Activated T-cell treated with anti-CD3 and anti-CD28 coated beads for 4 hours (primary cell): ENCODE results near the gene GVQW3.

Experiments used
- DNase-seq: peaks from one replicate; pipeline ENCODE4 v3.0.0-alpha.2; 2020

The GVQW3 gene

GRCh38 chr11:76380977-76381719 lies at the start of gene GVQW3, which contains the start of gene THAP12:
GVQW3 (plus strand) TSS chr11:76381323; CDS start chr11:76381829, 506 bp downstream.
THAP12 (minus strand) TSS chr11:76381132; CDS start chr11:76380836, 296 bp downstream.
- DNase-seq, result peak; percentile 95

- no peak for DNase-seq
Measured at GRCh38 chr11:76334826-76335389, 46.2 kb upstream of the GVQW3 start.

GRCh38 chr11:76335842-76336241 lies 45.3 kb upstream of the GVQW3 start:
- no peak for DNase-seq

- DNase-seq, result no peak
Measured at GRCh38 chr11:76336597-76336996, 44.5 kb upstream of the GVQW3 start.

- DNase-seq, result no peak
Measured at GRCh38 chr11:76337469-76337868, 43.7 kb upstream of the GVQW3 start.

- no peak for DNase-seq
Measured at GRCh38 chr11:76337923-76338322, 43.2 kb upstream of the GVQW3 start.

GRCh38 chr11:76339221-76339620 lies 41.9 kb upstream of the GVQW3 start:
- no peak for DNase-seq

- no peak for DNase-seq
Measured at GRCh38 chr11:76347466-76347865, 33.7 kb upstream of the GVQW3 start.

- DNase-seq, result no peak
Measured at GRCh38 chr11:76348348-76348747, 32.8 kb upstream of the GVQW3 start.

- DNase-seq, result no peak
Measured at GRCh38 chr11:76355172-76355571, 26.0 kb upstream of the GVQW3 start.

GRCh38 chr11:76361374-76361773 lies 19.7 kb upstream of the GVQW3 start:
- no peak for DNase-seq

- DNase-seq, result no peak
Measured at GRCh38 chr11:76361776-76362175, 19.3 kb upstream of the GVQW3 start.

GRCh38 chr11:76362716-76363115 lies 18.4 kb upstream of the GVQW3 start:
- DNase-seq, result no peak

- DNase-seq, result no peak
Measured at GRCh38 chr11:76365038-76365679, 16.0 kb upstream of the GVQW3 start.

GRCh38 chr11:76368490-76368889 lies 12.6 kb upstream of the GVQW3 start:
- DNase-seq, result no peak

GRCh38 chr11:76369406-76369805 lies 11.7 kb upstream of the GVQW3 start:
- DNase-seq, result no peak

GRCh38 chr11:76371170-76371569 lies 10.0 kb upstream of the GVQW3 start:
- DNase-seq, result no peak

- DNase-seq, result no peak
Measured at GRCh38 chr11:76376746-76377558, 4.2 kb upstream of the GVQW3 start.

- no peak for DNase-seq
Measured at GRCh38 chr11:76379807-76380158, 1.3 kb upstream of the GVQW3 start.

- peak; percentile 31 for DNase-seq
Measured at GRCh38 chr11:76380159-76380976, 755 bp upstream of the GVQW3 start.

GRCh38 chr11:76382209-76382608 lies 1.1 kb downstream of the GVQW3 start:
- DNase-seq, result no peak

GRCh38 chr11:76385903-76386302 lies 4.8 kb downstream of the GVQW3 start:
- DNase-seq, result no peak
